ENCODE data around the gene CDK14.

CDK14 gene

DNA sequence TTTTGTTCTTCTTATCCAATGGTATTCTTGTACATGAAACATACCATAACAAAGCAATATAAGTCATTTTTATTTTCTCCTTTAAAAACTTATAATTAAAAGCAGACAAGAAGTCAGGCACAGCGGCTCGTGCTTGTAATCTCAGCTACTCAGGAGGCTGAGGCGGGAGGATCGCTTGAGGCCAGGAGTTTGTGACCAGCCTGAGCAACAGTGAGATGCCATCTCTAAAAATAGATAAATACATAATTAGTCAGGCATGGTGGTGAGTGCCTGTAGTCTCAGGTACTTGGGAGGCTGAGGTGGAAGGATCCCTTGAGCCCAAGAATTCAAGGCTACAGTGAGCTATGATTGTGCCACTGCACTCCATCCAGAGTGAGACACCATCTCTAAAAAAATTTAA, 473.0 kb downstream of the CDK14 start:
- no peaks in the 10 kb centered on the region for H3K9me3 ChIP-seq (ENCODE audit: insufficient read depth, low read length, severe bottlenecking)
- H3K4me1 ChIP-seq (ENCODE audit: insufficient read depth, low read length), result no peaks in the 10 kb centered on the region
- H3K4me2 ChIP-seq (ENCODE audit: insufficient read depth, low read length), result no peak overlapping the region
- H3K27me3 ChIP-seq (ENCODE audit: insufficient read depth, low read length, poor library complexity), result no peaks in the 10 kb centered on the region
- H3K4me3 ChIP-seq (ENCODE audit: low read depth in 1 of 2, low read length in 2 of 2), result no peak overlapping the region
- no peak overlapping the region for H2AFZ ChIP-seq (ENCODE audit: low read depth, low read length)
- H3K79me2 ChIP-seq (ENCODE audit: insufficient read depth, low read length), result no peaks in the 10 kb centered on the region
- no peak overlapping the region for H3K27ac ChIP-seq (ENCODE audit: low read length)
- DNase-seq (no peak), ATAC-seq (ENCODE audit: insufficient read depth, low read depth) (no peak)
- H3K9ac ChIP-seq (ENCODE audit: low read depth, low read length), result no peak overlapping the region
- H4K20me1 ChIP-seq (ENCODE audit: insufficient read depth, low read length), result no peaks in the 10 kb centered on the region
- TF ChIP-seq EZH2 (IDR thresholded peaks at IDR 0.05; ENCODE audit: borderline replicate concordance, low read depth, low read length, severe bottlenecking), result no peak
- TF ChIP-seq, protein P1, sequence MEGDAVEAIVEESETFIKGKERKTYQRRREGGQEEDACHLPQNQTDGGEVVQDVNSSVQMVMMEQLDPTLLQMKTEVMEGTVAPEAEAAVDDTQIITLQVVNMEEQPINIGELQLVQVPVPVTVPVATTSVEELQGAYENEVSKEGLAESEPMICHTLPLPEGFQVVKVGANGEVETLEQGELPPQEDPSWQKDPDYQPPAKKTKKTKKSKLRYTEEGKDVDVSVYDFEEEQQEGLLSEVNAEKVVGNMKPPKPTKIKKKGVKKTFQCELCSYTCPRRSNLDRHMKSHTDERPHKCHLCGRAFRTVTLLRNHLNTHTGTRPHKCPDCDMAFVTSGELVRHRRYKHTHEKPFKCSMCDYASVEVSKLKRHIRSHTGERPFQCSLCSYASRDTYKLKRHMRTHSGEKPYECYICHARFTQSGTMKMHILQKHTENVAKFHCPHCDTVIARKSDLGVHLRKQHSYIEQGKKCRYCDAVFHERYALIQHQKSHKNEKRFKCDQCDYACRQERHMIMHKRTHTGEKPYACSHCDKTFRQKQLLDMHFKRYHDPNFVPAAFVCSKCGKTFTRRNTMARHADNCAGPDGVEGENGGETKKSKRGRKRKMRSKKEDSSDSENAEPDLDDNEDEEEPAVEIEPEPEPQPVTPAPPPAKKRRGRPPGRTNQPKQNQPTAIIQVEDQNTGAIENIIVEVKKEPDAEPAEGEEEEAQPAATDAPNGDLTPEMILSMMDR (IDR thresholded peaks at IDR 0.05; ENCODE audit: borderline replicate concordance, extremely low read depth, low read length, poor library complexity, severe bottlenecking), result no peak
- no peaks in the 10 kb centered on the region for H3K36me3 ChIP-seq (ENCODE audit: insufficient read depth, low read length)

GRCh38 chr7:91079487-91079886, 483.4 kb downstream of the CDK14 start:
- Histone ChIP-seq H3K27ac (ENCODE audit: low read length) (no peak overlapping the region), H3K9me3 (ENCODE audit: insufficient read depth, low read length, severe bottlenecking) (no peaks in the 10 kb centered on the region), H3K27me3 (ENCODE audit: insufficient read depth, low read length, poor library complexity) (no peaks in the 10 kb centered on the region), H3K4me3 (ENCODE audit: low read depth in 1 of 2, low read length in 2 of 2) (no peak overlapping the region), H4K20me1 (ENCODE audit: insufficient read depth, low read length) (no peaks in the 10 kb centered on the region), H3K4me2 (ENCODE audit: insufficient read depth, low read length) (no peak overlapping the region), H3K79me2 (ENCODE audit: insufficient read depth, low read length) (no peaks in the 10 kb centered on the region), H3K9ac (ENCODE audit: low read depth, low read length) (no peak overlapping the region), H3K4me1 (ENCODE audit: insufficient read depth, low read length) (no peaks in the 10 kb centered on the region), H2AFZ (ENCODE audit: low read depth, low read length) (no peak overlapping the region), H3K36me3 (ENCODE audit: insufficient read depth, low read length) (no peaks in the 10 kb centered on the region)
- no peak for DNase-seq
- no peak for TF ChIP-seq EZH2 (IDR thresholded peaks at IDR 0.05; ENCODE audit: borderline replicate concordance, low read depth, low read length, severe bottlenecking)
- TF ChIP-seq, protein P1 (IDR thresholded peaks at IDR 0.05; ENCODE audit: borderline replicate concordance, extremely low read depth, low read length, poor library complexity, severe bottlenecking), result no peak
- ATAC-seq (ENCODE audit: insufficient read depth, low read depth), result no peak

- H3K9ac ChIP-seq (ENCODE audit: low read depth, low read length), result no peak overlapping the region
- H3K36me3 ChIP-seq (ENCODE audit: insufficient read depth, low read length), result no peaks in the 10 kb centered on the region
- no peak overlapping the region for H3K4me3 ChIP-seq (ENCODE audit: low read depth in 1 of 2, low read length in 2 of 2)
- TF ChIP-seq EZH2 (IDR thresholded peaks at IDR 0.05; ENCODE audit: borderline replicate concordance, low read depth, low read length, severe bottlenecking), result no peak
- TF ChIP-seq, protein P1 (IDR thresholded peaks at IDR 0.05; ENCODE audit: borderline replicate concordance, extremely low read depth, low read length, poor library complexity, severe bottlenecking), result no peak
- ATAC-seq (ENCODE audit: insufficient read depth, low read depth), result no peak
- no peak overlapping the region for H3K27ac ChIP-seq (ENCODE audit: low read length)
- H3K79me2 ChIP-seq (ENCODE audit: insufficient read depth, low read length), result no peaks in the 10 kb centered on the region
- H3K9me3 ChIP-seq (ENCODE audit: insufficient read depth, low read length, severe bottlenecking), result no peaks in the 10 kb centered on the region
- no peaks in the 10 kb centered on the region for H3K4me1 ChIP-seq (ENCODE audit: insufficient read depth, low read length)
- no peaks in the 10 kb centered on the region for H3K27me3 ChIP-seq (ENCODE audit: insufficient read depth, low read length, poor library complexity)
- no peak for DNase-seq
- no peak overlapping the region for H2AFZ ChIP-seq (ENCODE audit: low read depth, low read length)
- no peaks in the 10 kb centered on the region for H4K20me1 ChIP-seq (ENCODE audit: insufficient read depth, low read length)
- no peak overlapping the region for H3K4me2 ChIP-seq (ENCODE audit: insufficient read depth, low read length)
Measured at GRCh38 chr7:91080351-91080750, 484.2 kb downstream of the CDK14 start.

DNA sequence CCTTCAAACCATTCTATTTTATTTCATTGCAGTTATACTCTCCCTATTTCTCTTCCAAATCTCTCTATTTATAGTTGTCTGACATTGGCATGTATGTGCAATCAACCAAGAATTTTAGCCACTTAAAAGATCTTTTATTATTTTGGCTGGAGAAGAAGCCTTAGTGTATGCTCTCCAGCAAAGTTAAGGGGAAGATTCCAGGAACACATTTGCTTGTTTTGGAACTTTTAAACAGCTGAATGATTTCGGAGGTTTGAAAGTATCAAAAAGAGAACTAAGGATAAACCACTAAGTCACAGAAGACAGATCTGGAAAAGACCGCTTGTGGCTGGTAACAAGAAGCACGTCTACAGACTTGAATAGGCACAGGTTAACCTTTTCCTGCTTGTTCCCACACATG, 485.9 kb downstream of the CDK14 start:
- no peak overlapping the region for H3K27ac ChIP-seq (ENCODE audit: low read length)
- no peak for DNase-seq
- ATAC-seq (ENCODE audit: insufficient read depth, low read depth), result no peak

More for the DNA sequence above, 485.9 kb downstream of the CDK14 start:
- Histone ChIP-seq H3K36me3 (ENCODE audit: insufficient read depth, low read length) (no peaks in the 10 kb centered on the region), H4K20me1 (ENCODE audit: insufficient read depth, low read length) (no peaks in the 10 kb centered on the region), H2AFZ (ENCODE audit: low read depth, low read length) (no peak overlapping the region), H3K27me3 (ENCODE audit: insufficient read depth, low read length, poor library complexity) (no peaks in the 10 kb centered on the region), H3K79me2 (ENCODE audit: insufficient read depth, low read length) (no peaks in the 10 kb centered on the region), H3K9ac (ENCODE audit: low read depth, low read length) (no peak overlapping the region), H3K4me2 (ENCODE audit: insufficient read depth, low read length) (no peak overlapping the region), H3K4me3 (ENCODE audit: low read depth in 1 of 2, low read length in 2 of 2) (no peak overlapping the region), H3K9me3 (ENCODE audit: insufficient read depth, low read length, severe bottlenecking) (no peaks in the 10 kb centered on the region), H3K4me1 (ENCODE audit: insufficient read depth, low read length) (no peaks in the 10 kb centered on the region)
- TF ChIP-seq EZH2 (IDR thresholded peaks at IDR 0.05; ENCODE audit: borderline replicate concordance, low read depth, low read length, severe bottlenecking), result no peak
- TF ChIP-seq, protein P1 (IDR thresholded peaks at IDR 0.05; ENCODE audit: borderline replicate concordance, extremely low read depth, low read length, poor library complexity, severe bottlenecking), result no peak

Measured in DND-41 (cell line).